GM12878 (cell line): ENCODE results near the gene HPS6. TPM values are rescaled to one million over a fixed set of nuclear protein-coding genes. Genes with fewer than 3 reads are reported as not detected.

Experiments used
- ATAC-seq: fragments of 200-7000 bp; cut with Tn5 transposase; 3 replicates; pipeline ENCODE4 v1.9.1; 2020; ENCODE audit warnings: mild to moderate bottlenecking, moderate library complexity
- BruUV-seq: library from RNA; stranded (reverse); fragments of 400-500 nt; replicated peaks from 2 replicates; lab custom pipeline; 2021; lab: Mats Ljungman, UMichigan
- CTCF ChIA-PET: fragments of 300-600 bp; sonication (Branson Sonifier 250); formaldehyde crosslinking; extraction: SDS; loops from one replicate; lab custom pipeline; 2021; ENCODE audit warnings: inconsistent platforms; lab: Yijun Ruan, JAX
- POLR2A ChIA-PET: fragments of 350-600 bp; formaldehyde crosslinking; extraction: SDS; loops from one replicate; lab custom pipeline; 2021; ENCODE audit warnings: inconsistent platforms; lab: Charles Lee
- RAD21 ChIA-PET: fragments of 300-600 bp; sonication (Branson Sonifier 250); formaldehyde crosslinking; loops from one replicate; lab custom pipeline; 2023; ENCODE audit warnings: antibody characterized with exemption; ENCODE audit not compliant: unreplicated experiment; lab: Charles Lee
- SMC1A ChIA-PET: fragments of 300-600 bp; sonication (Branson Sonifier 250); formaldehyde crosslinking; loops from one replicate; lab custom pipeline; 2023; ENCODE audit not compliant: unreplicated experiment, uncharacterized antibody; lab: Charles Lee
- DNase-seq: peaks from one replicate; pipeline ENCODE4 v3.0.0-alpha.2; 2011; ENCODE audit warnings: low read depth, low spot score
- FAIRE-seq: peaks from 3 replicates; lab custom pipeline; 2011; peaks lifted over from hg19 to GRCh38; lab: Jason Lieb, UNC
- H2AFZ ChIP-seq: 2 replicates; pipeline ENCODE4 v1.6.0; 2011; ENCODE audit warnings: low read depth, low read length, control low read depth; ENCODE audit not compliant: control insufficient read depth
- H3K27ac ChIP-seq: 2 replicates; pipeline ENCODE4 v1.5.1; 2011; ENCODE audit warnings: control low read depth; ENCODE audit not compliant: control insufficient read depth, insufficient read depth
- H3K27me3 ChIP-seq, 2 experiments: replicated peaks in 1 of 2; 2 replicates each; pipeline versions ENCODE4 v1.6.0 to v1.6.1; 2011; ENCODE audit warnings: low read length in 1 of 2; ENCODE audit not compliant: control insufficient read depth in 2 of 2, insufficient read depth in 2 of 2
- H3K36me3 ChIP-seq, 2 experiments: 2 replicates each; pipeline ENCODE4 v1.5.1; 2011; ENCODE audit warnings: low read length in 1 of 2; ENCODE audit not compliant: control insufficient read depth in 2 of 2, insufficient read depth in 2 of 2
- H3K4me1 ChIP-seq: 2 replicates; pipeline ENCODE4 v1.6.1; 2011; ENCODE audit warnings: mild to moderate bottlenecking, low read length, moderate library complexity, mixed read lengths; ENCODE audit not compliant: control insufficient read depth, insufficient read depth
- H3K4me2 ChIP-seq: 2 replicates; pipeline ENCODE4 v1.6.0; 2011; ENCODE audit warnings: control low read depth; ENCODE audit not compliant: control insufficient read depth, insufficient read depth
- H3K4me3 ChIP-seq: fragments of 200-600 bp; sonication (generic); 2 replicates; pipeline ENCODE4 v1.5.1; 2016
- H3K79me2 ChIP-seq: 2 replicates; pipeline ENCODE4 v1.6.0; 2011; ENCODE audit warnings: low read length; ENCODE audit not compliant: control insufficient read depth, insufficient read depth
- H3K9ac ChIP-seq: 2 replicates; pipeline ENCODE4 v1.8.0; 2011; ENCODE audit warnings: low read length, control low read depth, mixed read lengths; ENCODE audit not compliant: control insufficient read depth, insufficient read depth
- H3K9me3 ChIP-seq: replicated peaks from 3 replicates; pipeline ENCODE4 v1.5.1; 2011; ENCODE audit warnings: mild to moderate bottlenecking, low read length; ENCODE audit not compliant: control insufficient read depth, insufficient read depth
- H4K20me1 ChIP-seq: 2 replicates; pipeline ENCODE4 v1.6.0; 2011; ENCODE audit not compliant: control insufficient read depth, insufficient read depth
- BACH1 ChIP-seq: fragments of 450-650 bp; IDR thresholded peaks from 2 replicates; pipeline ENCODE4 v1.6.1; 2017; ENCODE audit warnings: mild to moderate bottlenecking, borderline replicate concordance
- BCL11A ChIP-seq: IDR thresholded peaks from 2 replicates; pipeline ENCODE4 v1.6.1; 2011; ENCODE audit warnings: low read depth, low read length
- HCFC1 ChIP-seq: fragments of 150-350 bp; IDR thresholded peaks from 2 replicates; pipeline ENCODE4 v1.6.1; 2014; ENCODE audit warnings: low read length
- MTA3 ChIP-seq: IDR thresholded peaks from 2 replicates; pipeline ENCODE4 v1.6.1; 2012; ENCODE audit warnings: low read length, inconsistent platforms, borderline replicate concordance
- NRF1 ChIP-seq: conservative IDR thresholded peaks from 2 replicates; pipeline ENCODE4 v1.6.1; 2011; ENCODE audit warnings: mild to moderate bottlenecking, low read depth, low read length, improper control_type of control experiment
- PAX5 ChIP-seq: IDR thresholded peaks from 2 replicates; pipeline ENCODE4 v1.6.1; 2011; ENCODE audit warnings: low read depth, low read length, borderline replicate concordance
- POLR2AphosphoS2 ChIP-seq: IDR thresholded peaks from 2 replicates; pipeline ENCODE4 v1.6.1; 2011; ENCODE audit warnings: low read depth, mild to moderate bottlenecking, low read length, improper control_type of control experiment, moderate library complexity
- SRF ChIP-seq, 2 experiments: IDR thresholded peaks; 2 replicates each; pipeline ENCODE4 v1.6.1; 2011; ENCODE audit warnings: low read depth in 2 of 2, low read length in 2 of 2, mild to moderate bottlenecking in 1 of 2, moderate library complexity in 1 of 2
- SUZ12 ChIP-seq: fragments of 200-600 bp; sonication (generic); IDR thresholded peaks from one replicate; pipeline ENCODE4 v1.6.1; 2018; ENCODE audit warnings: antibody characterized with exemption, mild to moderate bottlenecking; ENCODE audit not compliant: unreplicated experiment
- WGBS: methylation state at CpG from one replicate; pipeline ENCODE4 v1.1.6; 2016; ENCODE audit warnings: low lambda C conversion rate; ENCODE audit not compliant: insufficient replicate concordance, insufficient coverage; ENCODE audit errors: missing lambda C conversion rate; 5-methylcytosine and 5-hydroxymethylcytosine counted together
- in situ Hi-C: fragments of 300-500 bp; cut with MboI; formaldehyde crosslinking; loops from 9 replicates; pipeline ENCODE4 v1.14.3; 2018; ENCODE audit warnings: mixed read lengths
- intact Hi-C: fragments of 100-400 bp; cut with micrococcal nuclease; formaldehyde crosslinking; loops from one replicate; pipeline ENCODE4 v1.14.2; 2022; ENCODE audit not compliant: unreplicated experiment
- polyA plus RNA-seq, 11 experiments: library from polyadenylated mRNA; depleted of rRNA in 4 of 11; unstranded in 6 of 11; stranded (reverse) in 5 of 11; fragments of >200 nt; fragmentation: Nextera tagmentation in 4 of 11; fragmentation: Illumina TruSeq in 1 of 11; extraction: Ambion mirVana in 4 of 11; extraction: Trizol in 1 of 11; gene quantifications; 1 replicate in 1 of 11; 2 replicates in 10 of 11; pipeline versions ENCODE4 v1.2.1 to v1.2.3, GENCODE V29; 2011 to 2016; ENCODE audit warnings: inconsistent platforms in 2 of 11, missing spikeins in 2 of 11, low read depth in 1 of 11
- total RNA-seq, 4 experiments: library from RNA; depleted of rRNA in 3 of 4; stranded (reverse); fragments of >200 nt in 3 of 4; fragmentation: Illumina TruSeq in 1 of 4; extraction: Trizol in 1 of 4; gene quantifications; 2 replicates each; pipeline versions ENCODE4 v1.2.1 to v1.2.3, GENCODE V29; 2013 to 2021

Gene HPS6
- total and polyA plus RNA-seq, 10 of the 15 experiments (the other 5 are each of a cell fraction or from before 2014, with no cell fraction given) = 1.4 to 28.0 (median 12.0) TPM

GRCh38 chr10:102067091-102067916 is 2.2 kb downstream of the HPS6 start:
- no peak overlapping the region for H3K27ac ChIP-seq
- CTCF ChIA-PET = interaction anchor here (0.9 to 12.2 kb wide), 15 partner anchors 11 to 465 kb away, joined by 3 to 159 read pairs (median 4); partner anchors contain the start of gene ARMH3
- H4K20me1 ChIP-seq = no peaks in the 10 kb centered on the region
- no peak for TF ChIP-seq POLR2AphosphoS2
- no peak for TF ChIP-seq HCFC1
- TF ChIP-seq MTA3 = no peak
- TF ChIP-seq PAX5 = no peak
- TF ChIP-seq SUZ12 = no peak
- TF ChIP-seq NRF1 = no peak
- TF ChIP-seq SRF (IDR thresholded peaks at IDR 0.05; ENCODE audit: low read depth in 2 of 2, low read length in 2 of 2) = no peak
- TF ChIP-seq BCL11A = no peak
- no peak for TF ChIP-seq BACH1
- in situ Hi-C loops = no loop called here
- peak overlapping the region; percentile 8; the same call in 1 of the 2 replicates for H3K9ac ChIP-seq
- H3K4me2 ChIP-seq = peak overlapping the region; percentile 96
- peaks cover 7% of the 10 kb centered on the region for H3K4me1 ChIP-seq
- peaks cover 20% of the 10 kb centered on the region for H3K79me2 ChIP-seq
- SMC1A ChIA-PET = interaction anchor here (1.3 to 3.7 kb wide), 5 partner anchors 15 to 286 kb away, joined by 3 to 27 read pairs (median 6); no protein-coding TSS in a partner anchor
- no peak for ATAC-seq
- intact Hi-C loops = no loop called here
- BruUV-seq = no TSS peak
- H3K4me3 ChIP-seq = peak overlapping the region; percentile 90; the same call in 1 of the 2 replicates
- WGBS = 92% methylated on average over 18 of the region's 18 CpGs
- POLR2A ChIA-PET = interaction anchor here (0.5 to 2.2 kb wide), 5 partner anchors 11 to 373 kb away, joined by 3 to 6 read pairs (median 4); partner anchors contain the start of gene ARMH3
- no peak for FAIRE-seq
- no peaks in the 10 kb centered on the region for H3K36me3 ChIP-seq
- H2AFZ ChIP-seq = no peak overlapping the region
- no peak for DNase-seq
- H3K9me3 ChIP-seq = no peaks in the 10 kb centered on the region
- RAD21 ChIA-PET = interaction anchor here (1.4 to 7.7 kb wide), 3 partner anchors 57 to 227 kb away, joined by 4 to 82 read pairs (median 20); no protein-coding TSS in a partner anchor
- H3K27me3 ChIP-seq = no peaks in the 10 kb centered on the region
